NCI-H1930 (cell line): Measurements from ENCODE around the gene BNC2.

Experiments
- DNase-seq, 2 experiments: peaks; one replicate each; lab custom pipeline; 2025; lab: John Stamatoyannopoulos, UW

The BNC2 gene

GRCh38 chr9:16364347-16364746 lies 506.1 kb downstream of the BNC2 start:
- DNase-seq = no peak

GRCh38 chr9:16363916-16364315 lies 506.6 kb downstream of the BNC2 start:
- DNase-seq = no peak

GRCh38 chr9:16363073-16363781 lies 507.2 kb downstream of the BNC2 start:
- DNase-seq = no peak

GRCh38 chr9:16361939-16362338 lies 508.5 kb downstream of the BNC2 start:
- DNase-seq = no peak

- no peak for DNase-seq
Observed at GRCh38 chr9:16361118-16361517, 509.4 kb downstream of the BNC2 start.

- no peak for DNase-seq
Observed at GRCh38 chr9:16360247-16360646, 510.2 kb downstream of the BNC2 start.
